Mucosa of descending colon (tissue), 3 donors: ENCODE data around the gene ATN1. TPM values are rescaled to one million over a fixed set of nuclear protein-coding genes. Genes with fewer than 3 reads are reported as not detected.

Source experiments
- ATAC-seq: fragments of 200-7000 bp; cut with Tn5 transposase; one replicate; pipeline ENCODE4 v1.9.1; 2020; ENCODE audit warnings: mild to moderate bottlenecking, moderate library complexity
- DNase-seq, 3 donors: peaks; one replicate each; pipeline ENCODE4 v3.0.0-alpha.2; 2020
- H3K36me3 ChIP-seq: fragments of 200-600 bp; one replicate; pipeline ENCODE4 v1.8.0; 2021; ENCODE audit warnings: low read depth, mild to moderate bottlenecking
- H3K4me1 ChIP-seq: fragments of 200-600 bp; one replicate; pipeline ENCODE4 v1.8.0; 2021; ENCODE audit warnings: low read depth, mild to moderate bottlenecking
- H3K4me3 ChIP-seq: fragments of 200-600 bp; one replicate; pipeline ENCODE4 v1.8.0; 2021; ENCODE audit warnings: mild to moderate bottlenecking
- H3K9me3 ChIP-seq: fragments of 200-600 bp; one replicate; pipeline ENCODE4 v1.8.0; 2021; ENCODE audit warnings: mild to moderate bottlenecking
- intact Hi-C, 2 donors: fragments of 100-400 bp; cut with DNase I in 1 of 2; cut with micrococcal nuclease in 1 of 2; formaldehyde crosslinking; loops; one replicate each; pipeline versions ENCODE4 v1.11.0 to v1.11.1; 2022; cut with DNase I, micrococcal nuclease
- total RNA-seq, 3 donors: library from RNA; stranded (reverse); fragmentation: NEBNext Ultra II Directional in 2 of 3; extraction: Animal tissue kit (Norgen Biotek cat#: 25700) in 2 of 3; gene quantifications; one replicate each; pipeline versions ENCODE4 v1.2.1 to v1.2.4, GENCODE V29; 2021 to 2023
- TF ChIP-seq, protein P1 (sequence below): fragments of 200-600 bp; IDR thresholded peaks from one replicate; pipeline ENCODE4 v1.8.0; 2022; ENCODE audit warnings: antibody characterized with exemption, mild to moderate bottlenecking
- donor health status: DM: no; HTN: no; CAD: no; lungs with moderate emphysema.
- donor health status: DM: no; HTN: no; CAD: no.
- donor health status: DM: no; HTN: yes; CAD: no.

Gene ATN1
- total RNA-seq, 3 donors from 2014 or later = 68.5 to 208 (median 82.4) TPM

DNA sequence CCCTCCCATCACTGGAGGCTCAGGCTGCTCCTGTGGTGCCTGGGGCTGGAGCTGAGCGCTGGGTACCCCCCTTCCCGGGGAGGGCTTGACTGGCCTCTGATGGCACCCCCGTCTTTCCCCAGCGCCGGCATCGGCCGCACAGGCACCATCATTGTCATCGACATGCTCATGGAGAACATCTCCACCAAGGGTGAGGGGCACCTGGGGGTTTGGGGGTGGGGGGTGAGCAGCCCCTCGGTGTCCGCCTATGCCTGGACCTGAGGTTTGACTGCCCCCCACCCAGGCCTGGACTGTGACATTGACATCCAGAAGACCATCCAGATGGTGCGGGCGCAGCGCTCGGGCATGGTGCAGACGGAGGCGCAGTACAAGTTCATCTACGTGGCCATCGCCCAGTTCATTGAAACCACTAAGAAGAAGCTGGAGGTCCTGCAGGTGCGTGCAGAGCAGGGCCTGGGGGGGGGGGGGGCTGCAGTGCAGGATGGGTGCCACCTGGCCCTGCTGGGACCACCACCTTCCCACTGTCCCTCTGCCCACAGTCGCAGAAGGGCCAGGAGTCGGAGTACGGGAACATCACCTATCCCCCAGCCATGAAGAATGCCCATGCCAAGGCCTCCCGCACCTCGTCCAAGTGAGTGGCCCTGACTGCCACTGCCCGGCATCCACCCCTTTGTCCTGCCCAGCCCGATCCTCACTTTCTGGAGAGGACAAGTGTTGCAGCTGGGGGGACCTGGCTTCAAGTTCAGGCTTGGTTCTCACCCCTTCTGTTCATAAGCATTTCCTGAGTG, 32.2 kb downstream of the ATN1 start:
- intact Hi-C loops = no loop called here
- ATAC-seq (no peak), DNase-seq (peak in 2 of 3 donors; percentile 46 to 67)
- peaks cover 22% of the 10 kb centered on the region for H3K4me1 ChIP-seq
- no peaks in the 10 kb centered on the region for H3K36me3 ChIP-seq
- H3K4me3 ChIP-seq = no peak overlapping the region
- no peaks in the 10 kb centered on the region for H3K9me3 ChIP-seq
- TF ChIP-seq, protein P1, sequence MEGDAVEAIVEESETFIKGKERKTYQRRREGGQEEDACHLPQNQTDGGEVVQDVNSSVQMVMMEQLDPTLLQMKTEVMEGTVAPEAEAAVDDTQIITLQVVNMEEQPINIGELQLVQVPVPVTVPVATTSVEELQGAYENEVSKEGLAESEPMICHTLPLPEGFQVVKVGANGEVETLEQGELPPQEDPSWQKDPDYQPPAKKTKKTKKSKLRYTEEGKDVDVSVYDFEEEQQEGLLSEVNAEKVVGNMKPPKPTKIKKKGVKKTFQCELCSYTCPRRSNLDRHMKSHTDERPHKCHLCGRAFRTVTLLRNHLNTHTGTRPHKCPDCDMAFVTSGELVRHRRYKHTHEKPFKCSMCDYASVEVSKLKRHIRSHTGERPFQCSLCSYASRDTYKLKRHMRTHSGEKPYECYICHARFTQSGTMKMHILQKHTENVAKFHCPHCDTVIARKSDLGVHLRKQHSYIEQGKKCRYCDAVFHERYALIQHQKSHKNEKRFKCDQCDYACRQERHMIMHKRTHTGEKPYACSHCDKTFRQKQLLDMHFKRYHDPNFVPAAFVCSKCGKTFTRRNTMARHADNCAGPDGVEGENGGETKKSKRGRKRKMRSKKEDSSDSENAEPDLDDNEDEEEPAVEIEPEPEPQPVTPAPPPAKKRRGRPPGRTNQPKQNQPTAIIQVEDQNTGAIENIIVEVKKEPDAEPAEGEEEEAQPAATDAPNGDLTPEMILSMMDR = no peak

DNA sequence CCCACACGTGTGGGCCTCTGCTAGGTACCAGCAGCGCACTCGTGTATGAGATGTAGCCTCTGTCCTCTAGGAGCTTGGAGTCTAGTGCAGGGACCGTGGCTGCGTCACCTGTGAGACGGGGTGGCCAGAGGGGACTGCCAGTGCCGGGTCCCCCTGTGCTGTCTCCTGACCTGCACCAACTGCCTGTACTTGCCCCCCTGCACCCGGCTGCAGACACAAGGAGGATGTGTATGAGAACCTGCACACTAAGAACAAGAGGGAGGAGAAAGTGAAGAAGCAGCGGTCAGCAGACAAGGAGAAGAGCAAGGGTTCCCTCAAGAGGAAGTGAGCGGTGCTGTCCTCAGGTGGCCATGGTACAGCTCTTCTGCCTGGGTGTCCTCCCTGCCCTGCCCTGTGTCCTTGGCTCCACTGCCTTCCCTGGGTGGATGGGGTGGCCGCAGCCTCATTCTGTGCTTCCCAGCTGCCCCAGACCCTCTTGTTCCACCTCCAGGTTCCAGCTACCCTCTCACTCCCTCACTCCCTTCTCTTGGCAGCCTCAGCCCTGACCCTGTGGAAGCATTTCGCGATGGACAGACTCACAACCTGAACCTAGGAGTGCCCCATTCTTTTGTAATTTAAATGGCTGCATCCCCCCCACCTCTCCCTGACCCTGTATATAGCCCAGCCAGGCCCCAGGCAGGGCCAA, 33.0 kb downstream of the ATN1 start:
- Histone ChIP-seq H3K9me3 (no peaks in the 10 kb centered on the region), H3K36me3 (no peaks in the 10 kb centered on the region), H3K4me3 (no peak overlapping the region), H3K4me1 (peaks cover 21% of the 10 kb centered on the region)
- TF ChIP-seq, protein P1 = no peak
- intact Hi-C loops = no loop called here
- DNase-seq (peak in 2 of 3 donors; percentile 62 to 70), ATAC-seq (peak; percentile 2)

DNA sequence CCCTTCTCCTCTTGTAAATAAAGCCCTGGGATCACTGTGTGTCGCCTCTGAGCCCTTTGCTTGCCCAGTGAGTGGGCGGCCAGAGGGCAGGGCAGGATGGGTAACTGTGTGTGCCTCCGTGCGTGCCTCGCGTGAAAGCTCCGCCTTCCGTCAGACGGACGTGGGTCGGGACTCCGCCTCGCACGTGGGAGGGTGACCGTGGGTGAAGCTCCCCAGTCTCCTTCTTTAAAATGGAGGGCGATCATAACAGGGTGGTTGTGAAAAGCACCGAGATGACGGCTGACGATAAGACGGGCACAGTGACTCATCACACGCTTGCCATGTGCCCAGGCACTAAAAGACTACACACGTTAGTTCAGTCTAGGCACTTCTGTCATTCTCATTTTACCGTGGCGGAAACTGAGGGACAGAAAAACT, 33.5 kb downstream of the ATN1 start:
- intact Hi-C loops = no loop called here
- TF ChIP-seq, protein P1 = no peak

DNA sequence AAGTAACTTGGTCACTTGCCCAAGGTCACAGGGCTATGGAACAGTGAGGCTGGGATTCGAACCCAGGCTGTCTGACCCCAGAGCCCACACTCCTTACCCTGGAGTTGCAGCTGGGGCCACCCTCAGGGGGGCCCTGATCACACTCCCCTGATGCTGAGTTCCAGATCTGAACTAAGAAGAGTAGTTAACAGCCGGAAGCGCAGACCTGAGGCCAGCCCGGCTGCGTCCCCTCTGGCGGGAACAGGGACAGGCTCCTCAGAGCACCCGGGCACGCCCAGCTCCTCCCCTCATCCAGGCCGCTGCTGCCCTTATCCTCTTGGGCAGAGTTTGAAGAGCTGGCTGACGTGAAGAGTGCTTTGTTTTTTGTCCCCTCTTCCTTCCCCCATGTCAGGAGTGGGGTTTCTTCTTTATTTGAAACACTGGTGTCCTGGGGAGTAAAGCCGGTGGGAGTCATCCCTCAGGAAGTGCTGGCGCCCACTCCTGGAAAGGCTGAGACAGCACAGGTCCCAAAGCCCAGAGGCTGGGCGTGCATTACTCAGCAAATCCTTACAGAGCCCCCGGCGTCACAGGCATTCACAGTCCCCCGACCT, 34.0 kb downstream of the ATN1 start:
- intact Hi-C loops = no loop called here
- Histone ChIP-seq H3K9me3 (no peaks in the 10 kb centered on the region), H3K36me3 (no peaks in the 10 kb centered on the region), H3K4me3 (peak overlapping the region; percentile 57), H3K4me1 (peaks cover 23% of the 10 kb centered on the region)
- ATAC-seq = peak; percentile 59
- TF ChIP-seq, protein P1 = peak; percentile 38
- peak; percentile 81 to 91 (median 87) for DNase-seq

More for the DNA sequence above, 33.5 kb downstream of the ATN1 start:
- ATAC-seq (peak; percentile 32), DNase-seq (peak; percentile 76 to 93 (median 84))
- Histone ChIP-seq H3K9me3 (no peaks in the 10 kb centered on the region), H3K4me1 (peaks cover 23% of the 10 kb centered on the region), H3K36me3 (no peaks in the 10 kb centered on the region), H3K4me3 (no peak overlapping the region)

DNA sequence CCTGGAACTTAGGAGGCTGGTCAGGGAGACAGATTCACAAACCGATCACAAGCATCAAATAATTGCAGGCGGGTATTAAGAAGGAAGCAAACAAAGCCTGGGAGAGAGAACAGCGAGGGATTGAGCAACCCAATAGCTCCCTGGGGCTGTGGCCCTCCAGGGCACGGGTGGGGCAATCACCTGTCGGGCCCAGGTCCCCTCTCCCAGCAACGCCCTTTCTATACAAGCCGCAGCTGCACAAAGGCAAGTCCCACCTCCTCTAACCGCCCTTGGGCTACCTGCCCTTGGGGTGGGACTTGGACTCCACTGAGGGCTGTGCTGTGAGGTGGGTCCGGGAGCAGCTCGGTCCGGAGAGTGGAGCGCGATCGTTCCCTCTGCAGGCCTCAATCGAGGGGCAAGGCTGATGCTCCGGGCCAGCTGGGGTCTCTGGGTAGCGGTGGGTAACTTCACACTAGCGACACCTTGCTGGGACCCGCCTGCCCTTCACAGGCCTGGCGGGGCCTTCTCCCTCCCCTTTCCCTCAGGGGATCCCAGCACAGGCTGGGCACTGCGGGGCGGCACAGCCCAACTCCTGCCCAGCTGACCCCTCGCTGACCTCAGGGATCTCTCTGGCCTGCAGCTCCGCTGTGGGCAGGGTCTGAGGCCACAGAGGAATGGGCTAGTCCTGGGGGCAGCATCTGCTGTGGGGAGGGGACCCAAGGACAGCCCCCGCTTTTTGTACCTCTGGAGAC, 34.7 kb downstream of the ATN1 start:
- intact Hi-C loops = no loop called here
- Histone ChIP-seq H3K4me1 (peaks cover 24% of the 10 kb centered on the region), H3K9me3 (no peaks in the 10 kb centered on the region), H3K36me3 (no peaks in the 10 kb centered on the region), H3K4me3 (peak overlapping the region; percentile 57)
- TF ChIP-seq, protein P1 = no peak
- DNase-seq (peak; percentile 85 to 91 (median 89)), ATAC-seq (peak; percentile 67)
